ENCODE data around the gene STON1. TPM values are rescaled to one million over a fixed set of nuclear protein-coding genes. Genes with fewer than 3 reads are reported as not detected.
A peak's percentile ranks its signal among the peaks of the same experiment; 100 is the strongest.
"Not testable (repeated sequence)": the region's sequence is repeated elsewhere in the genome, so short reads cannot be mapped to it uniquely, and the experiment has no call there.

The STON1 gene, protein sequence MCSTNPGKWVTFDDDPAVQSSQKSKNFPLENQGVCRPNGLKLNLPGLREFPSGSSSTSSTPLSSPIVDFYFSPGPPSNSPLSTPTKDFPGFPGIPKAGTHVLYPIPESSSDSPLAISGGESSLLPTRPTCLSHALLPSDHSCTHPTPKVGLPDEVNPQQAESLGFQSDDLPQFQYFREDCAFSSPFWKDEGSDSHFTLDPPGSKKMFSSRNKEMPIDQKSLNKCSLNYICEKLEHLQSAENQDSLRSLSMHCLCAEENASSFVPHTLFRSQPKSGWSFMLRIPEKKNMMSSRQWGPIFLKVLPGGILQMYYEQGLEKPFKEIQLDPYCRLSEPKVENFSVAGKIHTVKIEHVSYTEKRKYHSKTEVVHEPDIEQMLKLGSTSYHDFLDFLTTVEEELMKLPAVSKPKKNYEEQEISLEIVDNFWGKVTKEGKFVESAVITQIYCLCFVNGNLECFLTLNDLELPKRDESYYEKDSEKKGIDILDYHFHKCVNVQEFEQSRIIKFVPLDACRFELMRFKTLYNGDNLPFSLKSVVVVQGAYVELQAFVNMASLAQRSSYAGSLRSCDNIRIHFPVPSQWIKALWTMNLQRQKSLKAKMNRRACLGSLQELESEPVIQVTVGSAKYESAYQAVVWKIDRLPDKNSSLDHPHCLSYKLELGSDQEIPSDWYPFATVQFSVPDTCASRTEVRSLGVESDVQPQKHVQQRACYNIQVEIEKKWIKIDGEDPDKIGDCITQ
- polyA plus RNA-seq (2014; cell fraction: cytosol; rRNA removed), result 2.0 and 2.6 TPM in 2 replicates
- polyA plus RNA-seq (2014; cell fraction: nucleus; rRNA removed), result 2.5 and 3.5 TPM in 2 replicates

DNA sequence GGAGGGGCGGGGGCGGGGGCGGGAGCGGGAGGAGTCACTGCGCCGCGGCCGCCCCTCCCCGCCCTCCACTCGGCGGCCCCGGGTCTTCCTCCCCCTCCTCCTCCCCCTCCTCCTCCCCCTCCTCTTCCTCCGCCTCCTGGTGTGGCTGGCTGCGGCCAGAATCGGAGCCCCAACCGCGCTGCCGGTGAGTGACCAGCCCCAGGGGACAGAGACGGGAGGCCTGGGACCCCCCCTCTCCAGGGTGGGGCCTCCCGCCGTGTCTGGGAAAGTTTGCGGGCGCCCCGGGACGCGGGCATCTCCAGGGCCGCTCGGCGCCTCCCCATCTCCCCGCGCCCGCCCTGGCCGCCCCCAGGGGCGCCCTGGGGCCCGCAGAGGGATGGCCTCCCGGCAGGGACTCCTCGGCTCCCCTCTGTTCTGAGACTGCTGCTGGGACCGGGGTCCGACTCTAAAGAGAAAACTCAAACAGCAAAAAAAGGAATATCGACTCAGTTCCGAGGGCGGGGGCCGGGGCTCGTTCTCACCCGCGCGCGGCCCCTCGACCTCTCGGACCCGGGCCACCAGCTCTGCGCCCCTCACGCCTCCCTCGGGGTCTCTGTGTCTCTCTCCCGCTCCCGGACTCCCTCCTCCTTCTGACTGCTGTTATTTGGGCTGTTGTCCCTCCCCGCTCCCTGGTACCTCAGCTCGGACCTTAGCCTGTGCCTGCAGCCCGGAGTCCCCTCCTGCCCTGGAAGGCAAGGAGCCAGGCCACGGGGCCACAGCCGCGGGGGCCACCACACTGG, at the start of gene STON1:
Gene STON1 (plus strand): TSS at position 122 of the 779 bp plus-strand sequence. CDS start 50,480 bp downstream, outside the sequence.
- peak; percentile 29 for DNase-seq (ENCODE audit: low spot score)

DNA sequence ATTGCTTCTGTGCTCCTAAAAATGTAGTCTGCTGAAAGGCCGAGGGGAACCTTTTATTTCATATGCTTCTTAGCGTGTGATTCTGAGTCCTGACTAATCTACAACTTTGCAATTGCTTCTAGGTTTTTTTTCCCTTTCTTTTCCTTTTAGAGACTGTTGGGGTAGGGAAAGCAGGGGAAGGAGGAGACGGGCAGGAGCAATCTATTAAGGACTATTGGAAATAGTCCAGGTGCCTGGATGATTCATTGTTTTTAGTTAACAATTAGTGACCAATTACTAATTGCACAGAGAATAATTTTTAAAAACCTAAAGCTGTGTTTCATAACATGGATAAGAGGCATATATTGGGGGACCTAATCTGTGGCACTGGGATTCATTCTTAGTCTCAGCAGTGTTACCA, 49.4 kb upstream of the STON1 start:
- DNase-seq (ENCODE audit: low spot score), result no peak

DNA sequence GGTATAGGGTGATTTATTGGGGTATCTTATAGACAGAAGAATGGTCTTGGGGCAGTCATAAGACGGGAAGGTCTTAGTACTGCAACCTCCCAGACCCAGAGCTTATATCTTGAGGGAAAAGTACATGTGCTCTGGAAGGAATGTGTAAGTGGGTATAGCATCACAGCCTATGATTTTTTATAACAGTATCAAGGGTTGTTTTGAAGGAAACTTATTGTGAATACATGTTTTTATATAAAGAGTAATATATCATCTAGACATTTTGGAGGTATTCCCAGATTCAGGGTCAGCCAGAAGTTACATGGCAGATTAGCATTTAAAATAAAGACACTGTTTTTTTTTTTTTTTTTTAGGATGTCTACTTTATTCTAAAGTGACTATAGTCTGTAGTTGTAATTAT, 47.6 kb upstream of the STON1 start:
- DNase-seq (ENCODE audit: low spot score), result no peak

DNA sequence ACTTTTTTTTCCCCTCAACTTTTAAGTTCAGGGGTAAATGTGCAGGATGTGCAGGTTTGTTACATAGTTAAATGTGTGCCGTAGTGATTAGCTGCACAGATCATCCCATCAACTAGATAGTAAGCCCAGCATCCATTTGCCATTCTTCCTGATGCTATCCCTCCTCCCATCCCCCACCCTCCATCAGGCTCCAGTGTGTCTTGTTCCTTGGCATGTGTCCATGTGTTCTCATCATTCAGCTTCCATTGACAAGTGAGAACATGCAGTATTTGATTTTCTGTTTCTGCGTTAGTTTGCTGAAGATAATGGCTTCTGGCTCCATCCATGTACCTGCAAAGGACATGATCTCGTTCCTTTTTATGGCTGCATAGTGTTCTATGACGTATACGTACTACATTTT, 47.2 kb upstream of the STON1 start:
- no peak for DNase-seq (ENCODE audit: low spot score)

DNA sequence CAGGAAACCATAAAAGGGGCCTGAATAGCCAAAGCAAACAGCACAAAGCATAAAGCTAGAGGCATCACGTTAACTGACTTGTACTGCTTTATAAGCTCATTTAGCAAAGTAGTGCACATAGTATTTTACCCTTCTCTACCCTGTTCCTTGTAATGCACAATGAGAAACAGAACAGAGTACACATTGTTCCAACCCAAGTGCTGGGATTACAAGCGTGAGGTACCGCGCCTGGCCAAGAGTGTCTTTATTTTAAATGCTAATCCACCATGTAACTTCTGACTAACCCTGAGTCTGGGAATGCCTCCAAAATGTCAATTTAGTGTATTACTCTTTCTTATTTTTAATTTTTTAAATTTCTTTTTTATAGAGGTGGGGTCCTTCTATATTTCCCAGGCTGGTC, 46.4 kb upstream of the STON1 start:
- no peak for DNase-seq (ENCODE audit: low spot score)

DNA sequence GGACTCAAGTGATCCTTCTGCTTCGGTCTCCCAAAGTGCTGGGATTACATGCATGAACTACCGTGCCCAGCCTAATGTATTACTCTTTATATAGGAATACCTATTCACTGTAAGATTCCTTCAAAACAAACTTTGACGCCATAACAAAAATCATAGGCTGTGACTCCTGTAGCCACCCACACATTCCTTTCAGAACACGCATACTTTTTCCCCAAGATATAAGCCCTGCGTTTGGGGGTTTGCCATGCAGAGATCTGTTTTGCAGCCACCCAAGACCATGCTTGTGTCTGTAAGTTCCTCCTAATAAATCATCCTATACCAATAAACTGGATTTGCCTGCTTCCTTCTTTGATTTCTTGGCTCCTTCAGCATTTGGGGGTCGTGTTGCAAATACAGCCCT, 46.0 kb upstream of the STON1 start:
- DNase-seq (ENCODE audit: low spot score), result no peak

DNA sequence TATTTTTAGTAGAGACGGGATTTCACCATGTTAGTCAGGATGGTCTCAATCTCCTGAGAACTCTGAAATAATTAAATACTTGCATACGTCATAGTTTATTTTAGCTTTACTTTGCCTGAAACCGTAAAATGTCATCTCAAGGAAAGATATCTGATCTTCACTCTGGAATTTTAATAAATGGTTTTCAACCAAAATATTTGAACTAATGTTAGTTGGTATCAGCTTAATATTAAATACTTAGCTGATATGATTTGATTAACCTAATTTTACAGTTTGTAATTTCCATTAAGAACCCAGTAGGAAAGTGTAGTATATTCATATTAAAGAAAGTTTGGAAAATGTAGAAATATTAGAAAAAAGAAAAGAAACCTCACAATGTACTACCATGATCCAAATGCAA, 41.4 kb upstream of the STON1 start:
- DNase-seq (ENCODE audit: low spot score), result no peak

DNA sequence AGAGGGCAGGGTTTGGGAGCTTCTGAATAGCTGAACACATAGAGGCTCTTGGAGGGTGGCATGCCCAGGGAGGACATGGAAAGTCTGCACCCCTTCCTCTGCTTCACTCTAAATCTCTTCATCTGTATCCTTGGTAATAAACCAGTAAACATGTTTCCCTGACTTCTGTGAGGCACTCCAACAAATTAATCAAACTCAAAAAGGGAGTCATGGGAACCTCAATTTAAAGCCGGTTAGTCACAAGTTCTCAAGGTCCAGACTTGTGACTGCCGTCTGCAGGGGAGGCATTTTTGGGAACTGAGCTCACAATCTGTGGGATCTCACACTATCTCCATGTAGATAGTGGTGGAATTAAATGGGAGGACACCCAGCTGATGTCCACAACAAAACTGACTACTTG, 33.1 kb upstream of the STON1 start:
- no peak for DNase-seq (ENCODE audit: low spot score)

DNA sequence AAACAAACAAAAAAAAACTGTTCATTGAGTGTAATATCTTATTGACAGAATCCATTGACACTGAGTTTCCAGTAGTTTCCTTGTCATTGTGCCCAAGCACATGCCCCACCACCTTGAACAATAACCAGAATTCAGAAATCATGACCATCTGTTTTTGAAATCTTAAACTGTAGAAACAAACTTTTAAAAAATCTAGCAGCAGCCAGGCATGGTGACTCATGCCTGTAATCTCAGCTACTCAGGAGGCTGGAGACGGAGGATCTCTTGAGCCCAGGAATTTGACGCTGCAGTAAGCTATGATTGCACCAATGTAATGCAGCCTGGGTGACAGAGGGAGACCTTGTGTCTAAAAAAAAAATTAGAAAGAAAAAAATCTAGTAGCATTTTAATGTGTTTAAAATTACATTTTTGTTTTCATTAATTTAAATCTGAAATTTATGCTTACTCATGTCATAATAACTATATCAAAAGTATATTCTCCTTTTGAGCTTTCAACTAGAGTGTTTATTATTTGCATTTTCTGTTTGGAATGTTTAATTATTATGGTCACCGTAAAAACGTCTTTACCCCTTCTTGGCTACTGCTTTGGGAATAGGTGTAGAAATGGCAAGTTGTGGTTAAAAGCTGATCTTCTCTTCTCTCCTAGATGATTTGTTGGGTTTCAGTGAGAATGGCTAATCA, 25.2 kb upstream of the STON1 start:
- no peak for DNase-seq (ENCODE audit: low spot score)

DNA sequence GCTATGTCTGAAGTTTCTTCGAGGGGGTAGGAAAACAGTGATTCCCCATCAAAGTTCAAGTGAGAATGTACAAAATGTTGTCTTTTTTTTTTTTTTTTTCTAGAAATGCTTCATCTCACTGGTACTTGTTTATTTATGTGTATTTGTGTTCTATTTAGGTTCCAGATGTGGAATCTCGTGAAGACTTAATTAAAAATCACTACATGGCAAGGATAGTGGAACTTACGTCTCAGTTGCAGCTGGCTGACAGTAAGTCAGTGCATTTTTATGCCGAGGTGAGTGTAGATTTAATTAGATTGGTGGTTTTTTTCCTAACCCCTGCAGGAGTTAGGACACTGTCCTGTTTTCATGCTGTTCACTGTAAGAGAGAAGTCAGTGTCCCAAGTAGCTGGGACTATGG, 22.8 kb upstream of the STON1 start:
- no peak for DNase-seq (ENCODE audit: low spot score)

DNA sequence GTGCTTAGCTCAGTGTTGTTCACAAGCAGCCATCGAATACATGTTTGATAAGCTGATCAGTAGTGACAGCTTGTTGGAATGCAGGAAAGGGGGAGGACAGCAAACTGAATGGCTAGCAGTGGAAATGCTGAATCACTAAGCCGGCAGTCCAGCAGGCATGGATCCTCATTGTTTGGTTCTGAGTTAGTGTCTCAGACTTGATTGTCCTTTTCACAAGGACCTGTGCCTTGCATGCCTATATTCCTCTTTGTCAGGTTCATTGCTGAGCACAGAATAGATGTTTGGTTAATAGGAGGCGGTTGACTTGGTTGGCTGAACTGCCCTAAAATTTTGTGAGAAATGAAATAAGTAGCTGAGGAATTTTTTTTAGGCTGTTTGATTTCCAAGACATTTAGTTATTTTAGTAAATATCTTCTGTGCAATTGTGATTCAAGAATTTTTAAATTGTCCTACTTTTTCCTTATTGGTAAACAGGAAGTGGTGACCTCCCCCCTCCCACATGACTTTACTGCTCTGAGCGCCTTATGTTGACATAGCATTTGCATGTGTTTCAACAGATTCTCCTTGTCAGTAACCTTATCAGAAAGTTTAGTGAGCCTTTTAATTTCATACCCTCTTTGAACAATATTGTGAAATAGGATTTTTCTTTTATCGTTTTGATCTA, 21.4 kb upstream of the STON1 start:
- DNase-seq (ENCODE audit: low spot score), result no peak

DNA sequence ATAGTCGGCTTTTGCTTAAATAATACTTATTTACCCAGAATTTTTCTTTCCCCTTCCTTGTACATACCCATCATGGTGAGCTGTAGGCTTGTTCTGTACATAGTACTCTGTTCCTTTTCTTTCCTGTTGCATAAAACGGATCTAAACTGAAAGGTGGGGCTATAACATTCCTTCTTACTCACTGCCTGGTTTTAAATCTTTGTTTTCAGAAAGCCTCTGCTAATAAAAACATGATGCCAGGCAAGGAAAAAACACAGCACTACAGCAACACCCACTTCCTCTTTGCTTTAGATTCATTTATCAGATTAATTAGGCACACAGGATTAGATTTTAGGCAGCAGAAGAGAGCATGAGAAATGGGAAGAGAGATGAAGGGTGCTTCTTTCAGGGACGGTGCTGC, 19.6 kb upstream of the STON1 start:
- DNase-seq (ENCODE audit: low spot score), result no peak

DNA sequence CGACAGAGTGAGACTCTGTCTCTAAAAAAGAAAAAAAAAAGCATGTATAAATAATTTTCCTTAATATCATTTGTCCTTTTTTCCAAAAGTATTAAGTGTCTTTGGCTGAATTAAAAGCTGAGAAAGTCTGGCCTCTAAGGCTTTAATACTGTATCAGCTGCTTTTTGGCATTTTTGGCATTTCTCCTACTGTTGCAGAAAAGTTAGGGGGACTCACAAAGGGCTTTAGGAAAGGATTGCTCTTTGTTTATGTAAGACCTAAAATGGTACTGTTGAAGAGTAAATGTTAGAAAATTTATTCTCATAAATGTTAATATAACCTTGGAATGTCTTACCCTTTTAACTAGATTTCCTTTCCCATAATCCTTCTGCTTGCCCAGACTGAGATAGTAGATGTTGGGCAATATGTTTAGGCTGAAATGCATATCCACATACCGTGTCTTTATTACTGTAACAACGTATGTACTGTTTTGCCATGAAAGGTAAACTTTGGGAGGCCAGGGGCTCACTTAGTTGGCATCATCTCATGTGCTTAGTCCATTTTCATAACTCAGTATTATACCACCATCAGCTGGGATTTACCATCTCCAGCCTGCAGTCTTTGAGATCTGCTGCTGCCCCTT, 18.0 kb upstream of the STON1 start:
- DNase-seq (ENCODE audit: low spot score), result no peak

DNA sequence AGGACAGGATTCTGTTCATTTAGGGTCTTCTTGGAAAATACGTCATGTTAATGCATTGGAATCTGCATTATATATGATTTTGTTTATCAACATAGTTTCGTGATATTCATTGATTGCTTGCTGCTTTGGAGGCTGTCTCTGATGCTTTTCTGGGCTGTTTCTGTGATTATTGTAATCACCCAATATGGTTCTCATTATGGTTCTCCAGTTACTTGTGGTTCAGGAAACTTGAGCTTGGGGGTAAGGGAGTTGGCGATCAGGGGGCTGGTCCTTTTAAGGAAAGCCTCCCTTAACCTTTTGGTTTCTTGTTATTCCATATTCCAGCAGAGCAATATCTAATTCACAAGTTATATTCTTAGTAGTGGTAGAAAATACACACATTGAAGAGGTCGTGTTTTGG, 17.4 kb upstream of the STON1 start:
- no peak for DNase-seq (ENCODE audit: low spot score)

DNA sequence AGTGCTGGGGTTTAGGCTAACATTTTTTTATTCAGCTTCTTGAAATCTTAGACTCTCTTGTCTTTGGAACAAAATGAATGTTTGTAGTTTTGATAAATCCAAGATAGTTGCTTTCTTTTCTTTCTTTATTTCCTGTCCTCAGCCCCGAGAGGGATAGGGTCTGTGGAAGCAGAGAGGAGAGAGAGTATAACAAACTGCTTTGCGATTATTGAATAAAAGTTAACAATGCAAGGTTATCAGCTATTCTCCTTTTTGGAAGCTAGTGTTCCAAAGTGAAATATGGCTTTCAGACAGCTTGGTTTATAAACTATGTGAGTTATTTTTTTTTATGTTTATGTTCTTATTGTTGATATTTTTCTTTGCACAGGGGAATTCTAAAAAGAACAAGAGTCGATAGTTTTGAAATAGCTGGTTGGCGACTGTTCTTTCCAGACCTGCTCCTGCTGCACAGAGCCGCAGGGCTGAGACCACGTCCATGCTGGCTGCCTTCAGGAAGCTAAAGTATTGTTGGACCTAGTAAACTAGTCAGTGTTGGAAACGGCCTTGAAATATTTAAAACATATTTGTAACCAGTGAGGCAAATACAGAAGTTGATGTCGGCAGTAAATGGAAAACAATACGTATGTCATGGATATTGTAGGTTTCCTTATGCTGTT, 15.5 kb upstream of the STON1 start:
- DNase-seq (ENCODE audit: low spot score), result no peak

DNA sequence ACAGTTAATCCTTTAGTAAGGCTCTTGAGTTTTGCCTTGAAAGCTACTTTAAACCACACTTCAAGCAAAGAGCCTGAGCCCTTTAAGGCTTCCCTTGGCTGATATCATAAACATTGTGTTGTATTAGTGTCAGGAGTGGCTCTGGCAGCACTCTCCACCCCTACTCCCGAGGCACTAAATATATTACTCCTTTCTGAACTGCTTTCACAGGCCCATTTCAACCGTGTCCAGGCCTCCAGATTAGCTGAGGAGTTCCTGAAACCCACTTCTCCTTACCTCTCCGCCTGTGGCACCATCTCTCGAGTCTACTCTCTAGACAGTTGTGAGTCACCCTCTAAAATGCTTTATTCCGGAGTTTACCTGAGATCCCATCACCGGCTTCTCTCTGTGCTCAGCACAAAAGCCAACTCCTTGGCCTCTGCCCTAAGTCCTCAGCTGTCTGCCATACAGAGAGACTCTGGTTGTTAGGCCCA, 14.4 kb upstream of the STON1 start:
- DNase-seq (ENCODE audit: low spot score), result no peak

DNA sequence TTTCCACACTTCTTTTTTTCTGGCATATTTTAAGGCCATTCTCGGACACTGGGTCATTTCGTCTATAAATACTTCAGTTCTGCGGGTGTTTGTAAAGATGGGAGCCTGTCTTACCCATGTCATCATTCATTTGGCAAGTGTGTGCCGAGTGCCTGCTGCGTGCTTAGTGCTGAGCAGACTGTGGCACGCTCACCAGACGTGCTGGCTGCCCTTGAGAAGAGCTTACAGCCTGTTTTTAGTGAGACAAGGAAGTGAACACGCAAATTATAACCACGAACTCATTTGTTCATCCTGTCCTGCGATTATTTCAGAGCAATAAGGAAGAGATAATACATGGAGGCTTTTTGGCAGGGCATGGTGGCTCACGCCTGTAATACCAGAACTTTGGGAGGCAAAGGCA, 10.4 kb upstream of the STON1 start:
- no peak for DNase-seq (ENCODE audit: low spot score)

DNA sequence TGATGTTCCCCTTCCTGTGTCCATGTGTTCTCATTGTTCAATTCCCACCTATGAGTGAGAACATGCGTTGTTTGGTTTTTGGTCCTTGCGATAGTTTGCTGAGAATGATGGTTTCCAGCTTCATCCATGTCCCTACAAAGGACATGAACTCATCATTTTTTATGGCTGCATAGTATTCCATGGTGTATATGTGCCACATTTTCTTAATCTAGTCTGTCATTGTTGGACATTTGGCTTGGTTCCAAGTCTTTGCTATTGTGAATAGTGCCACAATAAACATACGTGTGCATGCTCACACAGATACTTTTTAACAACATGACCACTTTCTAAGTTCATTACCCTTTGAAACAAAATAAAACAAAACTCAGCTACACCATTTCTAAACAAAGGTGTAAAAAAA, 5.2 kb upstream of the STON1 start:
- not testable (repeated sequence) for DNase-seq (ENCODE audit: low spot score)

DNA sequence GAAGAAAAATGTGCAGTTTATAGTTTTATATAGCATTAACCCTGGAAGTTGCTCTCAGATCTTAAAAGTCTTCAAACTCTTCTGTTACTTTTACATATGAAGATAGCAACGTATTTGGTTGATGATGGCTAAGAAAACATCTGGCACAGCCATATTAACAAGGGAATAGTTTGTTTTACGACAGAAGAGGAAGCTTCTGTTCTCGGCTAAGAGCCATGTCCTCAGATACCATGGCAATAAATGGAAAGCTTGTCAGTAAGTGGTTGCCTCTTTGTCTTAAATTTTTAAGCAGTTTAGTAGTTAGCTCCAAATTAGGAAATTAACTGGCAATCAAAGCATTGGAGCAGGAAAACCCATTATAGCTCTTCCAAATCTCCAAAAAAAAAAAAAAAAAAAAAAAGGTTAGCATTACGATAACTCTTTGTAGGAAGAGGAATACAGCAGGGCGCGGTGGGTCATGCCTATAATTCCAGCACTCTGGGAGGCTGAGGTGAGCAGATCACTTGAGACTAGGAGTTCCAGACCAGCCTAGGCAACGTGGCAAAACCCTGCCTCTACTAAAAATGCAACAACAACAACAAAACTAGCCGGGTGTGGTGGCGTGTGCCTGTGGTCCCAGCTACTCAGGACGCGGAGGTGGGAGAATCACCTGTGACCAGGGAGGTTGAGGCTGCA, 4.5 kb upstream of the STON1 start:
- DNase-seq (ENCODE audit: low spot score), result no peak
